IMR-90 (cell line): ENCODE measurements around the gene CHAT. TPM values are rescaled to one million over a fixed set of nuclear protein-coding genes. Genes with fewer than 3 reads are reported as not detected.

ENCODE experiments used
- ATAC-seq: fragments of 200-7000 bp; cut with Tn5 transposase; 2 replicates; pipeline ENCODE4 v1.9.1; 2020; ENCODE audit warnings: low read depth, mild to moderate bottlenecking, moderate library complexity
- BruUV-seq: library from RNA; stranded (reverse); fragments of 400-500 nt; replicated peaks from 2 replicates; lab custom pipeline; 2021; lab: Mats Ljungman, UMichigan
- CTCF ChIA-PET: fragments of 300-600 bp; formaldehyde crosslinking; extraction: SDS; loops from one replicate; lab custom pipeline; 2021; ENCODE audit warnings: antibody characterized with exemption; lab: Yijun Ruan, JAX
- POLR2A ChIA-PET: fragments of 300-600 bp; sonication (Branson Sonifier 250); formaldehyde crosslinking; loops from one replicate; lab custom pipeline; 2022; ENCODE audit warnings: antibody characterized with exemption; ENCODE audit not compliant: unreplicated experiment; lab: Charles Lee
- DNase-seq: peaks from one replicate; pipeline ENCODE4 v3.0.0; 2013
- H2AFZ ChIP-seq: replicated peaks from 2 replicates; pipeline ENCODE3; 2013; ENCODE audit warnings: low read length, mild to moderate bottlenecking; ENCODE audit not compliant: poor library complexity
- H2AK5ac ChIP-seq: 2 replicates; pipeline ENCODE4 v1.6.1; 2013; ENCODE audit warnings: low read depth, low read length, inconsistent platforms
- H2AK9ac ChIP-seq: replicated peaks from 2 replicates; pipeline ENCODE3; 2013; ENCODE audit warnings: mild to moderate bottlenecking, low read depth, low read length, moderate library complexity; ENCODE audit not compliant: poor library complexity
- H2BK120ac ChIP-seq: 2 replicates; pipeline ENCODE4 v1.6.1; 2013; ENCODE audit warnings: low read depth, low read length, inconsistent platforms
- H2BK15ac ChIP-seq: 3 replicates; pipeline ENCODE4 v1.6.1; 2013; ENCODE audit warnings: low read depth, low read length, inconsistent platforms
- H2BK20ac ChIP-seq: 2 replicates; pipeline ENCODE4 v1.6.1; 2013; ENCODE audit warnings: low read depth, mild to moderate bottlenecking, inconsistent platforms, low read length, moderate library complexity
- H2BK5ac ChIP-seq: 2 replicates; pipeline ENCODE4 v1.6.1; 2013; ENCODE audit warnings: mild to moderate bottlenecking, low read depth, low read length, inconsistent platforms; ENCODE audit not compliant: poor library complexity, severe bottlenecking
- H3K14ac ChIP-seq: replicated peaks from 2 replicates; pipeline ENCODE4 v1.6.1; 2013; ENCODE audit warnings: low read depth, low read length, inconsistent platforms
- H3K18ac ChIP-seq: 2 replicates; pipeline ENCODE4 v1.6.1; 2013; ENCODE audit warnings: low read depth, low read length, control low read depth
- H3K23ac ChIP-seq: 2 replicates; pipeline ENCODE4 v1.6.1; 2013; ENCODE audit warnings: low read depth, low read length, inconsistent platforms
- H3K27ac ChIP-seq: 2 replicates; pipeline ENCODE4 v1.5.1; 2013; ENCODE audit warnings: mild to moderate bottlenecking, control low read depth, low read length; ENCODE audit not compliant: insufficient read depth
- H3K27me3 ChIP-seq: 2 replicates; pipeline ENCODE4 v1.6.1; 2013; ENCODE audit warnings: low read length; ENCODE audit not compliant: control insufficient read depth, insufficient read depth
- H3K36me3 ChIP-seq: 2 replicates; pipeline ENCODE4 v1.6.1; 2013; ENCODE audit warnings: low read length, mixed read lengths; ENCODE audit not compliant: control insufficient read depth, insufficient read depth
- H3K4ac ChIP-seq: 2 replicates; pipeline ENCODE4 v1.6.1; 2013; ENCODE audit warnings: low read depth, low read length, inconsistent platforms
- H3K4me1 ChIP-seq: 2 replicates; pipeline ENCODE4 v1.6.1; 2013; ENCODE audit warnings: low read length, mixed read lengths; ENCODE audit not compliant: control insufficient read depth, insufficient read depth
- H3K4me2 ChIP-seq: 2 replicates; pipeline ENCODE4 v1.6.1; 2013; ENCODE audit warnings: low read depth, mild to moderate bottlenecking, control low read depth, low read length, moderate library complexity
- H3K4me3 ChIP-seq: 2 replicates; pipeline ENCODE4 v1.5.1; 2013; ENCODE audit warnings: low read depth, mild to moderate bottlenecking, control low read depth, low read length, moderate library complexity; ENCODE audit not compliant: insufficient read depth
- H3K56ac ChIP-seq: 2 replicates; pipeline ENCODE4 v1.6.1; 2013; ENCODE audit warnings: low read length, inconsistent platforms; ENCODE audit not compliant: insufficient read depth; ENCODE audit errors: extremely low read depth
- H3K79me1 ChIP-seq, 2 experiments: 2 replicates each; pipeline ENCODE4 v1.6.1; 2013; ENCODE audit warnings: low read length in 2 of 2, inconsistent platforms in 1 of 2, low read depth in 1 of 2
- H3K9ac ChIP-seq: 2 replicates; pipeline ENCODE4 v1.6.1; 2013; ENCODE audit warnings: low read depth, low read length, control low read depth
- H3K9me1 ChIP-seq: 2 replicates; pipeline ENCODE4 v1.6.1; 2013; ENCODE audit warnings: low read length, inconsistent platforms; ENCODE audit not compliant: insufficient read depth
- H3K9me3 ChIP-seq: 2 replicates; pipeline ENCODE4 v1.6.1; 2013; ENCODE audit warnings: low read length; ENCODE audit not compliant: control insufficient read depth, insufficient read depth
- H4K20me1 ChIP-seq: 2 replicates; pipeline ENCODE4 v1.6.1; 2013; ENCODE audit warnings: low read length, inconsistent platforms; ENCODE audit not compliant: insufficient read depth
- H4K5ac ChIP-seq: 2 replicates; pipeline ENCODE4 v1.6.1; 2013; ENCODE audit warnings: mild to moderate bottlenecking, low read depth, low read length, control low read depth
- H4K8ac ChIP-seq, 2 experiments: 2 replicates each; pipeline ENCODE4 v1.6.1; 2013; ENCODE audit warnings: low read depth in 2 of 2, low read length in 2 of 2, control low read depth in 1 of 2, inconsistent platforms in 1 of 2
- H4K91ac ChIP-seq: 2 replicates; pipeline ENCODE4 v1.6.1; 2013; ENCODE audit warnings: low read depth, low read length, inconsistent platforms; ENCODE audit not compliant: insufficient read depth
- MAFK ChIP-seq: IDR thresholded peaks from 2 replicates; pipeline ENCODE4 v1.6.1; 2012; ENCODE audit warnings: low read depth, low read length, improper control_type of control experiment
- NFE2L2 ChIP-seq: fragments of 150-350 bp; IDR thresholded peaks from 2 replicates; pipeline ENCODE4 v1.6.1; 2016; ENCODE audit warnings: low read depth, mild to moderate bottlenecking, low read length
- RFX5 ChIP-seq: IDR thresholded peaks from 2 replicates; pipeline ENCODE4 v1.8.0; 2012; ENCODE audit warnings: low read depth, mild to moderate bottlenecking, low read length, moderate library complexity
- WGBS, 2 experiments: methylation state at CpG; one replicate each; pipeline versions ENCODE4 v1.1.5 to v1.1.7; 2013; ENCODE audit warnings: missing lambda C conversion rate in 2 of 2; ENCODE audit not compliant: insufficient read length in 1 of 2; ENCODE audit errors: extremely low coverage in 2 of 2; 5-methylcytosine and 5-hydroxymethylcytosine counted together
- dilution Hi-C: fragments of 300-500 bp; cut with HindIII; formaldehyde crosslinking; loops from one replicate; pipeline ENCODE4 v1.14.3; 2018; ENCODE audit warnings: low sequenced_read_pairs; ENCODE audit not compliant: unreplicated experiment
- in situ Hi-C: fragments of 300-500 bp; cut with MboI; formaldehyde crosslinking; loops from 3 replicates; pipeline ENCODE4 v1.14.3; 2019; ENCODE audit warnings: low sequenced_read_pairs, inconsistent platforms, mixed read lengths
- intact Hi-C: fragments of 100-400 bp; cut with micrococcal nuclease; formaldehyde crosslinking; loops from 2 replicates; pipeline ENCODE4 v1.10.0; 2022
- polyA plus RNA-seq, 3 experiments: library from polyadenylated mRNA; depleted of rRNA; stranded (reverse); fragments of >200 nt; gene quantifications; 2 replicates each; pipeline ENCODE4 v1.2.3, GENCODE V29; 2012; ENCODE audit warnings: low replicate concordance in 1 of 3
- total RNA-seq: library from RNA; depleted of rRNA; stranded (reverse); fragments of >200 nt; gene quantifications from 2 replicates; pipeline ENCODE4 v1.2.3, GENCODE V29; 2012
- TF ChIP-seq, protein P1 (sequence below): fragments of 150-350 bp; IDR thresholded peaks from 2 replicates; pipeline ENCODE4 v1.6.1; 2017; ENCODE audit warnings: mild to moderate bottlenecking, antibody characterized with exemption, low read length, low read depth

CHAT gene
- total and polyA plus RNA-seq, 2 of the 4 experiments (the other 2 are of a cell fraction) = not detected

- H2AFZ ChIP-seq = no peak overlapping the region
- H2AK9ac ChIP-seq = no peak overlapping the region
- no peak overlapping the region for H3K4me3 ChIP-seq
- intact Hi-C loops = no loop called here
- H3K4ac ChIP-seq = no peak overlapping the region
- no peak overlapping the region for H3K56ac ChIP-seq
- no TSS peak for BruUV-seq
- in situ Hi-C loops = no loop called here
- dilution Hi-C loops = no loop called here
- no peak overlapping the region for H3K18ac ChIP-seq
- H3K27ac ChIP-seq = no peak overlapping the region
- H3K79me1 ChIP-seq = no peaks in the 10 kb centered on the region
- H2BK5ac ChIP-seq = no peak overlapping the region
- H3K9me1 ChIP-seq = no peaks in the 10 kb centered on the region
- no peaks in the 10 kb centered on the region for H3K9me3 ChIP-seq
- no peak overlapping the region for H2AK5ac ChIP-seq
- no peak overlapping the region for H2BK20ac ChIP-seq
- no peak overlapping the region for H3K9ac ChIP-seq
- ATAC-seq = no peak
- no peak overlapping the region for H2BK120ac ChIP-seq
- no peak overlapping the region for H4K5ac ChIP-seq
- ChIA-PET POLR2A (no interaction called here), CTCF (no interaction called here)
- DNase-seq = no peak
- no peak overlapping the region for H2BK15ac ChIP-seq
- no peak overlapping the region for H4K8ac ChIP-seq
- 60% methylated on average over 2 of the region's 9 CpGs; no CpG with 5 or more reads in 1 of the 2 experiments for WGBS, 2 experiments
- no peaks in the 10 kb centered on the region for H3K36me3 ChIP-seq
- H3K4me2 ChIP-seq = no peak overlapping the region
- peaks cover 3% of the 10 kb centered on the region; the same call in 1 of the 2 replicates for H3K27me3 ChIP-seq
- H4K20me1 ChIP-seq = no peaks in the 10 kb centered on the region
- H3K4me1 ChIP-seq = no peaks in the 10 kb centered on the region
- H3K14ac ChIP-seq = no peak overlapping the region
- TF ChIP-seq, protein P1, sequence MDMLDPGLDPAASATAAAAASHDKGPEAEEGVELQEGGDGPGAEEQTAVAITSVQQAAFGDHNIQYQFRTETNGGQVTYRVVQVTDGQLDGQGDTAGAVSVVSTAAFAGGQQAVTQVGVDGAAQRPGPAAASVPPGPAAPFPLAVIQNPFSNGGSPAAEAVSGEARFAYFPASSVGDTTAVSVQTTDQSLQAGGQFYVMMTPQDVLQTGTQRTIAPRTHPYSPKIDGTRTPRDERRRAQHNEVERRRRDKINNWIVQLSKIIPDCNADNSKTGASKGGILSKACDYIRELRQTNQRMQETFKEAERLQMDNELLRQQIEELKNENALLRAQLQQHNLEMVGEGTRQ = no peak
- TF ChIP-seq MAFK = no peak
- no peak for TF ChIP-seq NFE2L2
- no peak for TF ChIP-seq RFX5
- no peak overlapping the region for H3K23ac ChIP-seq
- H4K91ac ChIP-seq = no peak overlapping the region
These were observed 43.1 kb downstream of the CHAT start for GRCh38 chr10:49656845-49657493.
